Tibial artery (tissue), 4 donors: ENCODE data around the gene NGLY1.

Experiments used
- DNase-seq, 2 donors: peaks; one replicate each; pipeline ENCODE4 v3.0.0-alpha.2; 2019
- H3K27ac ChIP-seq, 2 donors: fragments of 200-600 bp; sonication (generic) in 1 of 2; 1 replicate in 1 of 2; 2 replicates in 1 of 2; pipeline ENCODE4 v1.5.1; 2018 to 2019; ENCODE audit warnings: mild to moderate bottlenecking in 1 of 2
- H3K27me3 ChIP-seq, 2 donors: fragments of 200-600 bp; sonication (generic) in 1 of 2; one replicate each; pipeline versions ENCODE4 v1.5.1 to v1.6.0; 2016 to 2019
- H3K36me3 ChIP-seq, 3 donors: fragments of 200-600 bp; sonication (generic) in 2 of 3; one replicate each; pipeline ENCODE4 v1.5.1; 2016 to 2019; ENCODE audit warnings: mild to moderate bottlenecking in 2 of 3
- H3K4me1 ChIP-seq, 4 donors: fragments of 200-600 bp; sonication (generic) in 2 of 4; 1 replicate in 3 of 4; 2 replicates in 1 of 4; pipeline ENCODE4 v1.5.1; 2016 to 2019
- H3K4me3 ChIP-seq, 2 donors: fragments of 200-600 bp; sonication (generic) in 1 of 2; 1 replicate in 1 of 2; 2 replicates in 1 of 2; pipeline ENCODE4 v1.5.1; 2018 to 2019; ENCODE audit warnings: mild to moderate bottlenecking in 2 of 2
- H3K9me3 ChIP-seq, 3 donors: fragments of 200-600 bp; sonication (generic) in 1 of 3; one replicate each; pipeline ENCODE4 v1.5.1; 2016 to 2019
- intact Hi-C: fragments of 100-400 bp; cut with DNase I; formaldehyde crosslinking; loops from one replicate; pipeline ENCODE4 v1.15.0; 2023; ENCODE audit warnings: low total_unique reads
- TF ChIP-seq, protein P1 (sequence below), 2 experiments: fragments of 200-600 bp in 1 of 2; fragments of 450-650 bp in 1 of 2; IDR thresholded peaks; one replicate each; pipeline ENCODE4 v1.5.1; 2017 to 2019; ENCODE audit warnings: antibody characterized with exemption in 2 of 2, mild to moderate bottlenecking in 1 of 2, moderate library complexity in 1 of 2

NGLY1 gene

DNA sequence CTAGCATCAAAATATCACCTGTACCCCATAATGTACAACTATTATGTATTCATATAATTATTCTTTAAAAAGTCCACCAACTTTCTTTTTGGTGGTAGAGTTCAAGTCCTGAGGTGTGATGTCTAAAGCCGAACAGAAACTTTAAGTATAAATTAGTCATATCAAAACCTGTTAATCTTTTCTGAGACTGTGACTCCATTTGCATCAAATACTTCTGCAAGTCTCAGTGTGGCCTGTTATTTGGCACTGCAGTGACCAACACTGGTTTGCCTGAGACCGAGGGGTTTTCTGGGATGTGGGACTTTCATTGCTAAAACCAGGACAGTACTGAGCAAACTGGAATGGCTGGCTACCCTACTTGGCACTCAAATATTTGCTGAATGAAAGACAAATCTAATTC is 7.3 kb downstream of the NGLY1 start:
- Histone ChIP-seq H3K36me3 (peaks cover 41 to 47% (median 43%) of the 10 kb centered on the region in 3 donors), H3K27ac (no peak overlapping the region), H3K4me3 (no peak overlapping the region), H3K4me1 (peaks cover 0 to 5% (median under 1%) of the 10 kb centered on the region in 4 donors), H3K27me3 (no peaks in the 10 kb centered on the region), H3K9me3 (peaks cover 0 to 5% (median 0%) of the 10 kb centered on the region in 3 donors)
- intact Hi-C loops: no loop called here
- TF ChIP-seq, protein P1, sequence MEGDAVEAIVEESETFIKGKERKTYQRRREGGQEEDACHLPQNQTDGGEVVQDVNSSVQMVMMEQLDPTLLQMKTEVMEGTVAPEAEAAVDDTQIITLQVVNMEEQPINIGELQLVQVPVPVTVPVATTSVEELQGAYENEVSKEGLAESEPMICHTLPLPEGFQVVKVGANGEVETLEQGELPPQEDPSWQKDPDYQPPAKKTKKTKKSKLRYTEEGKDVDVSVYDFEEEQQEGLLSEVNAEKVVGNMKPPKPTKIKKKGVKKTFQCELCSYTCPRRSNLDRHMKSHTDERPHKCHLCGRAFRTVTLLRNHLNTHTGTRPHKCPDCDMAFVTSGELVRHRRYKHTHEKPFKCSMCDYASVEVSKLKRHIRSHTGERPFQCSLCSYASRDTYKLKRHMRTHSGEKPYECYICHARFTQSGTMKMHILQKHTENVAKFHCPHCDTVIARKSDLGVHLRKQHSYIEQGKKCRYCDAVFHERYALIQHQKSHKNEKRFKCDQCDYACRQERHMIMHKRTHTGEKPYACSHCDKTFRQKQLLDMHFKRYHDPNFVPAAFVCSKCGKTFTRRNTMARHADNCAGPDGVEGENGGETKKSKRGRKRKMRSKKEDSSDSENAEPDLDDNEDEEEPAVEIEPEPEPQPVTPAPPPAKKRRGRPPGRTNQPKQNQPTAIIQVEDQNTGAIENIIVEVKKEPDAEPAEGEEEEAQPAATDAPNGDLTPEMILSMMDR (IDR thresholded peaks at IDR 0.05): no peak
- DNase-seq: no peak

DNA sequence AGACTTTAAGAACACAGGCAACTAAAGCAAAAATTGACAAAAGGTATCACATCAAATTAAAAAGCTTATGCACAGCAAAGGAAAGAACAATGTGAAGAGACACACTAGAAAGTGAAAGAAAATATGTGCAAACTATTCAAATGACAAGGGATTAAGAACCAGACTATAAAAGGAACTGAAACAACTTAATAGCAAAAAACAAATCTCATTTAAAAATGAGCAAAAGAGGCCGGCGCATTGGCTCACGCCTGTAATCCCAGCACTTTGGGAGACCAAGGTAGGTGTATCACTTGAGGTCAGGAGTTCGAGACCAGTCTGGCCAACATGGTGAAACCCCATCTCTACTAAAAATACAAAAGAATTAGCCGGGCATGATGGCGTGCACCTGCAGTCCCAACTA is 14.4 kb downstream of the NGLY1 start:
- H3K4me1 ChIP-seq: no peaks in the 10 kb centered on the region
- H3K27ac ChIP-seq: no peak overlapping the region
- no peak overlapping the region for H3K4me3 ChIP-seq
- H3K9me3 ChIP-seq: peaks cover 0 to 6% (median 0%) of the 10 kb centered on the region in 3 donors
- intact Hi-C loops: no loop called here
- peaks cover 1 to 18% (median 6%) of the 10 kb centered on the region in 3 donors for H3K36me3 ChIP-seq
- no peak for DNase-seq
- TF ChIP-seq, protein P1 (IDR thresholded peaks at IDR 0.05): no peak
- H3K27me3 ChIP-seq: no peaks in the 10 kb centered on the region

DNA sequence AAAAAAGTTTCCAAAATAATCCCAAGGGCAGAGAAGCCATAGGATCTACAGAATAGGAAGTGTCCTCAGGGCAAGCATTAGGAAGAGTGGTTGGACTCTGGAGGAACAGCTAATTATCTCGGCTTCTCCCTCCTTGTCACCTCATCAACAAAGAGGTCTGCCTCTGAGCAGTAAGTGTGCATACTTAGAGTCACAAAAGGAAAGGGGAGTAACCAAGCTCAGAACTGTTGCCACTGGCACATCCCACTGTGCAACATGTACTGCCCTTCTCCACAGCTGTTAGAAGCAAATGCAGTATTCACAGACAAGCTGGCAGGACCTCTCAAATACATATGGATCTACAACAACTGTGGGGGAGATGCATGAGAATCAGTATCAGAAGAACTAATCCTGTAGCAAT is 31.5 kb downstream of the NGLY1 start:
- no peaks in the 10 kb centered on the region for H3K9me3 ChIP-seq
- peaks cover 37 to 40% (median 38%) of the 10 kb centered on the region in 3 donors for H3K36me3 ChIP-seq
- no peak overlapping the region for H3K27ac ChIP-seq
- no peak for DNase-seq
- intact Hi-C loops: no loop called here
- no peaks in the 10 kb centered on the region for H3K4me1 ChIP-seq
- no peak overlapping the region for H3K4me3 ChIP-seq
- H3K27me3 ChIP-seq: no peaks in the 10 kb centered on the region
- TF ChIP-seq, protein P1 (IDR thresholded peaks at IDR 0.05): no peak

DNA sequence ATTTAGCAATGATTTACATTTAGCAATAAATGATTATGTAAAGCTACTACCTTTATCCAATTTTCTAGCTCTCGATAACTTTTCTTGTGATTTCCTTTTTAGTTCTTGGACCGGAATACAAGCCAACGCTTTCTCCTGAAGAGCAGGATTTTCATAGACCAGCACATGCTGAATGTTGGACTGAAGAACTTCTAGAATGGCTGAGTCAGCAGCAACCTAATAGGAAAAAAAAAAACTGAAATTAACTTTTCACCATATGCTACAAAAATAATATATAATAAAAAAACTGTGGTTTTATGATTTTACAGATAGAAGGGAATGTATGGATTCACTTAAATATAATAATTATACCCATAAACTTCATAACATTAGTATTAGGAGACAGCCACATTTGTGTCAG is 32.2 kb downstream of the NGLY1 start:
- intact Hi-C loops: no loop called here
- DNase-seq: no peak

DNA sequence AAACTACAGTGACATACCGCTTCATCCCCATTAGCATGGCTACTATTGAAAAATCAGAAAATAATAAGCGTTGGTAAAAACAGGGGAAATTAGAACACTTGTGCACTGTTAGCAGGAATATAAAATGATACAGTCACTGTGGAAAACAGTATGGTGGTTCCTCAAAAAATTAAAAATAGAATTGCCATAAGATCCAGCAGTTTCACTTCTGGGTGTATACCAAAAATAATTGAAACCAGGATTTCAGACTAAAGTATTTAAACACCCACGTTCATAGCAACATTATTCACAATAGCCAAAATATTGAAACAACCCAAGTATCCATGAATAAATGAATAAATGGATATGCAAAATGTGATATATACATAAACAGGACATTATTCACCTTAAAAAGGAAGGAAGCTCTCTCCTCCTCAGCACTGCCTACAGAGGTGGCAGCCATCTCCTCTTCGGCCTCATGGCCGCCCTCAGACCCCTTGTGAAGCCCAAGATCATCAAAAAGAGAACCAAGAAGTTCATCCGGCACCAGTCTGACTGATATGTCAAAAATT is 34.1 kb downstream of the NGLY1 start:
- Histone ChIP-seq H3K27me3 (no peaks in the 10 kb centered on the region), H3K27ac (no peak overlapping the region), H3K36me3 (peaks cover 45 to 52% (median 46%) of the 10 kb centered on the region in 3 donors), H3K9me3 (no peaks in the 10 kb centered on the region), H3K4me1 (no peaks in the 10 kb centered on the region), H3K4me3 (no peak overlapping the region)
- no peak for DNase-seq
- intact Hi-C loops: no loop called here
- TF ChIP-seq, protein P1 (IDR thresholded peaks at IDR 0.05): no peak

More for the DNA sequence above, 32.2 kb downstream of the NGLY1 start:
- Histone ChIP-seq H3K4me1 (no peaks in the 10 kb centered on the region), H3K27ac (no peak overlapping the region), H3K27me3 (no peaks in the 10 kb centered on the region), H3K9me3 (no peaks in the 10 kb centered on the region), H3K4me3 (no peak overlapping the region), H3K36me3 (peaks cover 40 to 42% (median 40%) of the 10 kb centered on the region in 3 donors)
- TF ChIP-seq, protein P1 (IDR thresholded peaks at IDR 0.05): no peak

DNA sequence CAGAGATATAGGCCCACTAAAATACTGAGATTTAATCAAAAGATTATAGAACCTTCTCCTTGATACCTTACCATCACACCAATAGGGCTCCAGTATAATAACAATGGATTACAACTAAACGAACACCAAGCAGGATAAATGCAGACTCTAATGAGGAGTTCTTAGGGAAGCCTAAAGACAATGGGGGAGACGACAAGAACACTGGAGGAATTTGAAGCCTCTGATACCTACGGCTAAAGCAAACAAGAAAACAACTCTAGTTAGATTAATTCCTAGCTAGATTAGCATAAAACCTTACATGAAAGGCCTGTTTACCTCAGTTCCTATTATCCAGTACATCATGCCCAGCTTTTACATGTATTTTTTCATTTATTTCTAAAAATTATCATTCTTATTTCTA is 35.1 kb downstream of the NGLY1 start:
- H3K4me3 ChIP-seq: no peak overlapping the region
- DNase-seq: no peak
- H3K27ac ChIP-seq: no peak overlapping the region
- TF ChIP-seq, protein P1 (IDR thresholded peaks at IDR 0.05): no peak
- no peaks in the 10 kb centered on the region for H3K27me3 ChIP-seq
- no peaks in the 10 kb centered on the region for H3K4me1 ChIP-seq
- intact Hi-C loops: no loop called here
- peaks cover 45 to 52% (median 48%) of the 10 kb centered on the region in 3 donors for H3K36me3 ChIP-seq
- no peaks in the 10 kb centered on the region for H3K9me3 ChIP-seq
